Activated naive CD4-positive, alpha-beta T cell treated with anti-CD3 and anti-CD28 coated beads for 36 hours (primary cell): Measurements from ENCODE around the gene MIOX. TPM values are rescaled to one million over a fixed set of nuclear protein-coding genes. Genes with fewer than 3 reads are reported as not detected.
A peak's percentile ranks its signal among the peaks of the same experiment; 100 is the strongest.

Source experiments
- CTCF ChIA-PET: fragments of 350-600 bp; sonication (Branson Sonifier 250); formaldehyde crosslinking; loops from one replicate; lab custom pipeline; 2021; ENCODE audit warnings: antibody characterized with exemption; lab: Charles Lee
- DNase-seq: peaks from one replicate; pipeline ENCODE4 v3.0.0-alpha.2; 2020
- H3K27ac Mint-ChIP-seq: one replicate; pipeline ENCODE4 v1.8.0; 2021; ENCODE audit warnings: mild to moderate bottlenecking, mixed read lengths
- H3K27me3 Mint-ChIP-seq: one replicate; pipeline ENCODE4 v1.8.0; 2021; ENCODE audit warnings: low read depth, mixed read lengths
- H3K36me3 Mint-ChIP-seq: one replicate; pipeline ENCODE4 v1.8.0; 2021; ENCODE audit warnings: low read depth, mixed read lengths
- H3K4me1 Mint-ChIP-seq: one replicate; pipeline ENCODE4 v1.8.0; 2021; ENCODE audit warnings: low read depth, mixed read lengths
- H3K4me3 Mint-ChIP-seq: one replicate; pipeline ENCODE4 v1.8.0; 2021; ENCODE audit warnings: mild to moderate bottlenecking, moderate library complexity, mixed read lengths
- H3K9me3 Mint-ChIP-seq: one replicate; pipeline ENCODE4 v1.8.0; 2021; ENCODE audit warnings: mixed read lengths
- intact Hi-C: fragments of 100-400 bp; cut with micrococcal nuclease; formaldehyde crosslinking; loops from one replicate; pipeline ENCODE4 v1.15.1; 2023
- total RNA-seq, 2 experiments: library from RNA; stranded (reverse); gene quantifications; one replicate each; pipeline ENCODE4 v1.2.3, GENCODE V29; 2021

MIOX gene
- under 1 TPM in 1 of 2 experiments, not detected in 1; 0.31 TPM for total RNA-seq

GRCh38 chr22:50486561-50487289, at the start of gene MIOX:
TSS of gene MIOX (plus strand) at chr22:50486859. CDS start at chr22:50486898, 39 bp downstream.
- Mint-ChIP-seq H3K4me3 (no peak within 1 kb of the TSS), H3K9me3 (no peaks in the 10 kb centered on the region), H3K36me3 (no peaks in the 10 kb centered on the region), H3K27me3 (no peaks in the 10 kb centered on the region), H3K27ac (no peak within 1 kb of the TSS), H3K4me1 (peaks cover 11% of the 10 kb centered on the region)
- DNase-seq = no peak
- intact Hi-C loops = no loop called here
- CTCF ChIA-PET = interaction anchor here (1.3 kb wide), 1 partner anchor 11 kb away, joined by 4 read pairs; no protein-coding TSS in a partner anchor

- Mint-ChIP-seq H3K27ac (no peak overlapping the region), H3K9me3 (no peaks in the 10 kb centered on the region), H3K4me3 (no peak overlapping the region), H3K27me3 (no peaks in the 10 kb centered on the region), H3K4me1 (no peaks in the 10 kb centered on the region), H3K36me3 (peaks cover 4% of the 10 kb centered on the region)
- no peak for DNase-seq
- CTCF ChIA-PET = no interaction called here
- intact Hi-C loops = no loop called here
Measured at GRCh38 chr22:50437511-50438304, 49.0 kb upstream of the MIOX start.

GRCh38 chr22:50438305-50439275, 48.1 kb upstream of the MIOX start:
- intact Hi-C loops = no loop called here
- Mint-ChIP-seq H3K36me3 (peaks cover 4% of the 10 kb centered on the region), H3K27me3 (no peaks in the 10 kb centered on the region), H3K27ac (peak overlapping the region; percentile 24), H3K4me3 (no peak overlapping the region), H3K4me1 (peaks cover 2% of the 10 kb centered on the region), H3K9me3 (no peaks in the 10 kb centered on the region)
- CTCF ChIA-PET = interaction anchor here (0.5 to 1.0 kb wide), 2 partner anchors 18 to 178 kb away, joined by 4 read pairs; no protein-coding TSS in a partner anchor
- no peak for DNase-seq

GRCh38 chr22:50439314-50439870, 47.3 kb upstream of the MIOX start:
- Mint-ChIP-seq H3K4me3 (no peak overlapping the region), H3K36me3 (peaks cover 4% of the 10 kb centered on the region), H3K4me1 (peaks cover 2% of the 10 kb centered on the region), H3K9me3 (no peaks in the 10 kb centered on the region), H3K27ac (no peak overlapping the region), H3K27me3 (no peaks in the 10 kb centered on the region)
- CTCF ChIA-PET = interaction anchor here (1.0 kb wide), 1 partner anchor 19 kb away, joined by 4 read pairs; no protein-coding TSS in a partner anchor
- no peak for DNase-seq
- intact Hi-C loops = no loop called here

GRCh38 chr22:50439871-50440331, 46.8 kb upstream of the MIOX start:
- H3K9me3 Mint-ChIP-seq = no peaks in the 10 kb centered on the region
- peaks cover 4% of the 10 kb centered on the region for H3K36me3 Mint-ChIP-seq
- H3K4me1 Mint-ChIP-seq = peaks cover 3% of the 10 kb centered on the region
- H3K4me3 Mint-ChIP-seq = no peak overlapping the region
- intact Hi-C loops = no loop called here
- DNase-seq = no peak
- no peak overlapping the region for H3K27ac Mint-ChIP-seq
- CTCF ChIA-PET = no interaction called here
- no peaks in the 10 kb centered on the region for H3K27me3 Mint-ChIP-seq

GRCh38 chr22:50440544-50441249, 46.0 kb upstream of the MIOX start:
- no peak for DNase-seq
- H3K4me3 Mint-ChIP-seq = no peak overlapping the region
- H3K9me3 Mint-ChIP-seq = no peaks in the 10 kb centered on the region
- intact Hi-C loops = no loop called here
- peaks cover 8% of the 10 kb centered on the region for H3K4me1 Mint-ChIP-seq
- peaks cover 4% of the 10 kb centered on the region for H3K36me3 Mint-ChIP-seq
- CTCF ChIA-PET = interaction anchor here (1.2 kb wide), 1 partner anchor 9 kb away, joined by 3 read pairs; no protein-coding TSS in a partner anchor
- H3K27ac Mint-ChIP-seq = no peak overlapping the region
- no peaks in the 10 kb centered on the region for H3K27me3 Mint-ChIP-seq

GRCh38 chr22:50441428-50441993, 45.1 kb upstream of the MIOX start:
- intact Hi-C loops = no loop called here
- CTCF ChIA-PET = interaction anchor here (1.2 kb wide), 1 partner anchor 9 kb away, joined by 3 read pairs; no protein-coding TSS in a partner anchor
- peaks cover 10% of the 10 kb centered on the region for H3K4me1 Mint-ChIP-seq
- no peaks in the 10 kb centered on the region for H3K9me3 Mint-ChIP-seq
- peaks cover 4% of the 10 kb centered on the region for H3K36me3 Mint-ChIP-seq
- DNase-seq = no peak
- no peak overlapping the region for H3K4me3 Mint-ChIP-seq
- no peak overlapping the region for H3K27ac Mint-ChIP-seq
- no peaks in the 10 kb centered on the region for H3K27me3 Mint-ChIP-seq

GRCh38 chr22:50443197-50443596, 43.5 kb upstream of the MIOX start:
- Mint-ChIP-seq H3K4me3 (no peak overlapping the region), H3K27me3 (no peaks in the 10 kb centered on the region), H3K4me1 (peaks cover 10% of the 10 kb centered on the region), H3K36me3 (peaks cover 4% of the 10 kb centered on the region), H3K9me3 (no peaks in the 10 kb centered on the region), H3K27ac (no peak overlapping the region)
- DNase-seq = no peak
- intact Hi-C loops = no loop called here
- CTCF ChIA-PET = no interaction called here

- intact Hi-C loops = no loop called here
- no peaks in the 10 kb centered on the region for H3K9me3 Mint-ChIP-seq
- H3K27ac Mint-ChIP-seq = no peak overlapping the region
- peaks cover 4% of the 10 kb centered on the region for H3K36me3 Mint-ChIP-seq
- CTCF ChIA-PET = interaction anchor here (0.9 kb wide), 1 partner anchor 53 kb away, joined by 4 read pairs; no protein-coding TSS in a partner anchor
- H3K27me3 Mint-ChIP-seq = no peaks in the 10 kb centered on the region
- peaks cover 10% of the 10 kb centered on the region for H3K4me1 Mint-ChIP-seq
- no peak overlapping the region for H3K4me3 Mint-ChIP-seq
- no peak for DNase-seq
Measured at GRCh38 chr22:50443801-50444625, 42.6 kb upstream of the MIOX start.

- Mint-ChIP-seq H3K4me3 (no peak overlapping the region), H3K4me1 (peaks cover 10% of the 10 kb centered on the region), H3K27me3 (no peaks in the 10 kb centered on the region), H3K36me3 (peaks cover 4% of the 10 kb centered on the region), H3K27ac (no peak overlapping the region), H3K9me3 (no peaks in the 10 kb centered on the region)
- CTCF ChIA-PET = interaction anchor here (0.5 kb wide), 1 partner anchor 69 kb away, joined by 4 read pairs; no protein-coding TSS in a partner anchor
- intact Hi-C loops = no loop called here
- no peak for DNase-seq
Measured at GRCh38 chr22:50444663-50445062, 42.0 kb upstream of the MIOX start.
